H1 (cell line): Measurements from ENCODE around the gene COL11A2.

ENCODE experiments used
- CEBPB ChIP-seq: IDR thresholded peaks from 2 replicates; pipeline ENCODE4 v1.6.1; 2012; ENCODE audit warnings: low read depth, low read length
- CREB1 ChIP-seq: IDR thresholded peaks from 2 replicates; pipeline ENCODE4 v1.6.1; 2012; ENCODE audit warnings: inconsistent platforms
- CTCF ChIP-seq, 3 experiments: IDR thresholded peaks; 1 replicate in 2 of 3; 2 replicates in 1 of 3; pipeline versions ENCODE4 v1.5.1 to v1.6.1; 2011; ENCODE audit warnings: low read length in 3 of 3, mild to moderate bottlenecking in 3 of 3, inconsistent platforms in 2 of 3, low read depth in 1 of 3, moderate library complexity in 1 of 3; ENCODE audit not compliant: insufficient read depth in 1 of 3; ENCODE audit errors: control extremely low read depth in 1 of 3
- EGR1 ChIP-seq: IDR thresholded peaks from 2 replicates; pipeline ENCODE4 v1.6.1; 2011; ENCODE audit warnings: low read depth, low read length, borderline replicate concordance
- GABPA ChIP-seq: IDR thresholded peaks from 2 replicates; pipeline ENCODE4 v1.6.1; 2011; ENCODE audit warnings: mild to moderate bottlenecking, low read length, moderate library complexity, borderline replicate concordance; ENCODE audit not compliant: insufficient read depth
- NANOG ChIP-seq: IDR thresholded peaks from 2 replicates; pipeline ENCODE4 v1.6.1; 2011; ENCODE audit warnings: low read length, low read depth, mild to moderate bottlenecking, inconsistent platforms; ENCODE audit not compliant: insufficient read depth, poor library complexity, severe bottlenecking
- NRF1 ChIP-seq: IDR thresholded peaks from 2 replicates; pipeline ENCODE4 v1.6.1; 2011; ENCODE audit warnings: mild to moderate bottlenecking, low read depth, low read length, improper control_type of control experiment
- POLR2A ChIP-seq, 2 experiments: IDR thresholded peaks; 1 replicate in 1 of 2; 2 replicates in 1 of 2; pipeline ENCODE4 v1.6.1; 2011; ENCODE audit warnings: low read depth in 2 of 2, low read length in 2 of 2, mild to moderate bottlenecking in 2 of 2; ENCODE audit errors: control extremely low read depth in 1 of 2
- RAD21 ChIP-seq, 2 experiments: IDR thresholded peaks in 1 of 2; conservative IDR thresholded peaks in 1 of 2; 2 replicates each; pipeline ENCODE4 v1.6.1; 2011; ENCODE audit warnings: low read depth in 2 of 2, low read length in 2 of 2, improper control_type of control experiment in 1 of 2, inconsistent platforms in 1 of 2, mild to moderate bottlenecking in 1 of 2, moderate library complexity in 1 of 2
- SIX5 ChIP-seq: IDR thresholded peaks from 2 replicates; pipeline ENCODE4 v1.6.1; 2011; ENCODE audit warnings: mild to moderate bottlenecking, low read depth, low read length
- TAF7 ChIP-seq: optimal IDR thresholded peaks from 2 replicates; pipeline ENCODE3; 2011; ENCODE audit warnings: low read depth, mild to moderate bottlenecking, inconsistent platforms, low read length, moderate library complexity, borderline replicate concordance
- ZNF274 ChIP-seq: IDR thresholded peaks from 2 replicates; pipeline ENCODE4 v1.7.0; 2012; ENCODE audit warnings: low read length, borderline replicate concordance; ENCODE audit errors: extremely low read depth

GRCh38 chr6:33241968-33242367 is 49.7 kb upstream of the COL11A2 start:
- TF ChIP-seq POLR2A (IDR thresholded peaks at IDR 0.05; ENCODE audit: control extremely low read depth in 1 of 2, low read depth in 2 of 2, low read length in 2 of 2) = no peak
- no peak for TF ChIP-seq NANOG
- TF ChIP-seq CTCF (IDR thresholded peaks at IDR 0.05; ENCODE audit: control extremely low read depth in 1 of 3, insufficient read depth in 1 of 3, low read depth in 1 of 3, low read length in 3 of 3) = no peak
- TF ChIP-seq CEBPB = no peak
- no peak for TF ChIP-seq SIX5
- no peak for TF ChIP-seq NRF1
- TF ChIP-seq EGR1 = no peak
- no peak for TF ChIP-seq GABPA
- TF ChIP-seq ZNF274 = no peak
- TF ChIP-seq CREB1 = no peak
- TF ChIP-seq TAF7 = no peak
- TF ChIP-seq RAD21 (IDR thresholded peaks at IDR 0.05 in 1 of 2, conservative IDR thresholded peaks at IDR 0.05 in 1 of 2; ENCODE audit: low read depth in 2 of 2, low read length in 2 of 2) = no peak
